ENCODE data around the gene SYTL4.

SYTL4 gene

DNA sequence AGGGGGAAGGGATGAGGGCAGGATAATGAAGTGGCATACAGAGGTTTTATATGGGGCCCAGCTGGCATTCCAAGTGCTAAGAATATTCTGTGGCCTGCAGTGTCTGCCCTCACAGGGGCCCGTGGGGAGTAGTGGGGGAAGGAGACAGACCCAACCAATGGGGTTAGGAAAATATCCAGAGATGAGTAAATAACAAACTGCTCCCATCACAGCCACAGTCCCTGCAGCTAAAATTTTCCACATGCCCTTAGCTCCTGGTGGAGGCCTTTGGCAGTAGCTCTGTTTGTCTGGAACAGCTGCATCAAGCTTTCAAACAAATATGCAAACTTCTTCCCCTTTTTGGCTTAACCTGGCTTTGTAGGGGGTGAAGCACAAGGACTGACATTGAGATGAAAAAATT is 84.8 kb downstream of the SYTL4 start:
- no peak for DNase-seq

DNA sequence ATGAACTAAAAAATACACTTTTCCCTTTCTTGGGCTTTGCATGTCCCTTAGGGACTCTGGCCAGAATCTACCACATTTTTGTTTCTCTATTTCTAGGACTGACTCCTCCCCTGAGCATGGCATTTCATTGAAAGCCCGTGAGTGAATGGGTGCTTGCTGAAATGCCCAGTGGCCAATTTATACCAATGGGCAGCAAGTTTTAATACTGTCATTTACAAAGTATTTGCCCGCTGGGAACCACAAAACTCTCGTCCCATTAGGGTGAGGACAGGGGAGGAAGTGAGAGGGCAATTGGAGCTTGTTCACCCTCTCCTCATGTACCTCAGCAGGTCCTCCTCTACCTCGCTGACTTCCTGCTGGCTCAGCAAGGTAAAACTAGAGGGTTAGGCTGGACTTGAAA is 86.8 kb downstream of the SYTL4 start:
- DNase-seq, result no peak

DNA sequence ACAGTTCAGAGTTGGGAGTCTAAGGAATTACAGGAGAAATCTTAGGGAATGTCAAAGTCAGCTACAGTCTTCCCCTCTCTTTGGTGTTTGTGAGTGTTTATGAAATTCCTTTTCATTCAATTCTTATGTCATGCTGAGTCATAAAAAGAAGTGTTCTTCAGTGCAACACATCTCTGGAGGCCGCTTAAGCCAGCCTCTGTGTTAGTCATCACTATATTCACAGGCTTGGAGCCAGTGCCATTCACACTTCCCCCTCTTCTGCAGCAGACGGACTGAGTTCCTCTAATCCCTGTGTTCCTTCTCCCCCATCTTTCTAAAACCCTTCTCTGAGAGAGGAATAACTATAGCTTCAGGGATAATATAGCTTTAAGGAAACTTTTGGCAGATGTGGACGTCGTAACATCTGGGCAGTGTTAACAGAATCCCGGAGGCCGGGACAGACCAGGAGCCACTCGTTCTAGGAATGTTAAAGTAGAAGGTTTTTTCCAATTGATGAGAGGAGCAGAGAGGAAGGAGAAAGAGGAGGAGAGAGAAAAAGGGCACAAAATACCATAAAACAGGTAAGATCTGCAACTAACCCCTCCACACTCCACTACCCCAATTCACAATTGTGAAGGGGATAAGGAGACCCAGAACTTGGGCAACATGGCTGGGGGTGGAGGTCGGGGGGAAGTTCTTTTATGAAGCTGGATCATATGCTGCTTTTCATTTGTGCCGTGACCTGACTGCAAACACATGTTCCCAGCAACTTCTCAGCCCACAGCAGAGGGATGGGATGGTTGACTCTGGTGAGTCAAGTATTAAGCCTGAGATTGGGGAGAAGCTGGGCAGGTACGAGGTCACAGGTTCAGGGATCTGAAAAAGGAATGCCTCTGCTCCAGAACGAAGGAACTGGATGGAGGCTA is 87.7 kb downstream of the SYTL4 start, which contains the start of gene SRPX2:
Gene SRPX2 (plus strand): TSS at position 244 of the 905 bp plus-strand sequence. CDS start 2,124 bp downstream, outside the sequence.
- no peak for DNase-seq

DNA sequence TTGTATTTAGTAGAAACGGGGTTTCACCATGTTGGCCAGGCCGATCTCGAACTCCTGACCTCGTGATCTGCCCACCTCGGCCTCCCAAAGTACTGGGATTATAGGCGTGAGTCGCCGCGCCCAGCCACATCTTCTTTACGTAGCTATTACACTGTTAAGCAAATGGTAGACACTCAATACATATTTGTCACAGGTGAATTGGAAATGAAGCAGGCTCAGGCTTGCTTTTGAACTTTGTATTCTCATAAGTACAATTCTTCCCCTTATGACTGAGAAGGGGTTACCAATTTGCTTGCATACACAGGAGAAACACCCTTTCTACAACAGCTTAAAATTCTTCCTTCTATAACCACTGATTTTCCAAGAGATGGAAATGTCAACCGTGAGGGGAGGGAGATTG is 88.7 kb downstream of the SYTL4 start:
- no peak for DNase-seq

DNA sequence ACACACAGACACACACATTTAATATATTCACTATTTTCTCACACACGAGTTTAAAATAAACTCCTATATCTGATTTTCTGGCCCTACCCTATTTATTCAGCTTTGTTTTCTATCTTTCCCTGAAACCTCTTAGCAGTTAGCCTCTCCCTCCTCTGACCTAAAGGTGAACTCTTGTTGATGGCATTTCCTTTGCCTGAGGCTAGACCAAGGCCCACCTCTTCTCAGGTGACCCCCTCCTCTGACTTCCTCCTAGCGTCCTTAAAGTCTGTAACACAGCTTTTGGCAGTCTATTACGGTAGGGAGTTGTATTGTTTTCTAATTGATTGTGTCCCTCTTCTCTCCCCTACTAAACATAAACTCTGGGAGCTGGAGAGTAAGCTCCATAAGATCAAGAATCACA is 89.6 kb downstream of the SYTL4 start:
- no peak for DNase-seq

DNA sequence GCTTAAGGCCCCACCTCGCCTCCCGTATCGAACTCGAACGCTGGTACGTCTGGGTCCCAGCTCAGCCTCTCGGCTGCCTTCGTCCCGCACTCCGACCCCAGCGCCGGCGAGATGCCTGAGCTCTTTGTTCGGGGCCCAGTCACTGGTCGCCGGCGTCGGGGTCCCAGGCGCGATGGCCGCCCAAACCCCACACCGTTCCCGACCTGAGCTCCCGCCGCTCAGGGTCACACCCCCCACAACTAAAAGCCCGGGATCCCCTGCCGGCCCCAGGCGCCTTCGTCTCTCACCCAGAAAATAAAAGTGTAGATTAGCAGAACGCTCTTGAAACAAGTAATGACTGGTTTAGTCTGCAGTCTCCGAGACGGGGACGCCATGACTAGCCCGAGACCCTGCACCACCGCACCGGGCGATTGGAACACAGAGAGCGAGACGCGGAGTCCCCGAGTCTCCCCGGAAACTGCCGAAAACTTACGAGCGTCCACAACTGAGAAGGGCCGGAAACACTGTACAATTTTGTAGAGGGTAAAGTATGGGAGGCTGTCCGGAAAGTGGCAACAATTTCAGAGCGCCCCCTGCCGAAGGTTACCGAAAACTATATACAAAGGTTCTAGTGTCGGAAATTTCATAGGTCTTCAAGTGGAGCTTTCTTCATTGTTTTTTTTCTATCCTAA is 95.5 kb downstream of the SYTL4 start, which contains the start of gene TSPAN6:
Gene TSPAN6 (minus strand): TSS at position 486 of the 671 bp plus-strand sequence. CDS start 112 bp downstream, at position 374.
- DNase-seq, result peak; percentile 50

DNA sequence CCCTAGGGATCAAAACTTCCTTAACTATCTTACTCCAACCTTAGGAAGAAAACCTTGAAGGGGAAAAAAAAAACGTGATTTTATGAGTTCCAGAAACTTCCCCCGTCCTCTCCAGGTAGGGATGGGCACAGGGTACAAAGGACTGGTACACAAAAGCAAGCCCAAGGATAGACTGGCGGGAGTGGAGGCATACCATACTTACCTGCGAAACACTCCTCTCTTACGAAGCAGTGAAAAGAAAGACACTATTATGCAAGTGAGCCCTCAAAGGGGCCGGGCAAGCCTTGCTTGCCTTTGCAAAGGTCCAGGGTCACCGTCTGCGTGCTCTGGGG is 96.0 kb downstream of the SYTL4 start:
- no peak for DNase-seq

DNA sequence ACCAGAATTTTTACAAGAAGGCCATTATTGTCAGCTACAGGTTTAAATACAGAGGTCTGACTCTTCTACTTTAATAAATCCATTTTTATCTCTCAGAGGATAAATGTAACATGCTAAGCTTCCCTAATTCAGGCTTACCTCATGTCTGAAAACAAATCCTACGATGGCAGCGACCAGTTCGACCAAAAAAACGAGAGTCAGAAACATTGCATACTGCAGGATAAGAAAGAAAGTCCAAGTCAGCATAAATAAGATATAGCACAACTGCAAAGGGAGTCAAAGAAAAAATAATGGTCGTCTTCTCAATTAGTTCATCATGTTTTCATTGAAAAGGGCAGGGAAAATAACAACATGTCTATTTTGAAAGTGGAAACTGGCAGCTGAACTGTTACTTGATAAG is 96.9 kb downstream of the SYTL4 start:
- no peak for DNase-seq

DNA sequence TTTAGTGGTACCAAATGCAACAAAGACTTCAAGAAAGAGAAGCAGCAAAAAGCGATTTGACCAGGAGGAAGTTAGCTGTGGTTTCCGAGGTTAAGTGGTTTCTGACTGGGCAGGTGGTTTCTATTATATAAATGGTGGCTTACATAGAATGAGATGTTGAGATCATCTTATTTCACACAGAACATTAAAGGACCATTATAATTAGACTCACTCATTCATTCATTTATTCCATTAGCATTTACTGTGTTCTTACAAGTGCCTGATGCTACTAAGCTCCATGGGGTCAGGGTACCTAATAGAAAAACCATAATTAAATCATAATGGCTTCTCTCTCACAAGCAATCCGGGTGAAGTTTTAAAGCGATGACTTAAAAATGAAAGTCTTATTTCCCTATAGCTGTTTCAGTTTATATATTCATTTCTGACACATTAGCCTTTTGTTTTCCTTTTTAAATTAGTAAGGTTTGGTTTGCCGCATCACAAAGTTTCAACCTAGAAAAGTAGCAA is 105.9 kb downstream of the SYTL4 start:
- no peak for DNase-seq

All from effector CD4-positive, alpha-beta T cell (primary cell).